ENCODE measurements around the gene MAN1A1.

The MAN1A1 gene

DNA sequence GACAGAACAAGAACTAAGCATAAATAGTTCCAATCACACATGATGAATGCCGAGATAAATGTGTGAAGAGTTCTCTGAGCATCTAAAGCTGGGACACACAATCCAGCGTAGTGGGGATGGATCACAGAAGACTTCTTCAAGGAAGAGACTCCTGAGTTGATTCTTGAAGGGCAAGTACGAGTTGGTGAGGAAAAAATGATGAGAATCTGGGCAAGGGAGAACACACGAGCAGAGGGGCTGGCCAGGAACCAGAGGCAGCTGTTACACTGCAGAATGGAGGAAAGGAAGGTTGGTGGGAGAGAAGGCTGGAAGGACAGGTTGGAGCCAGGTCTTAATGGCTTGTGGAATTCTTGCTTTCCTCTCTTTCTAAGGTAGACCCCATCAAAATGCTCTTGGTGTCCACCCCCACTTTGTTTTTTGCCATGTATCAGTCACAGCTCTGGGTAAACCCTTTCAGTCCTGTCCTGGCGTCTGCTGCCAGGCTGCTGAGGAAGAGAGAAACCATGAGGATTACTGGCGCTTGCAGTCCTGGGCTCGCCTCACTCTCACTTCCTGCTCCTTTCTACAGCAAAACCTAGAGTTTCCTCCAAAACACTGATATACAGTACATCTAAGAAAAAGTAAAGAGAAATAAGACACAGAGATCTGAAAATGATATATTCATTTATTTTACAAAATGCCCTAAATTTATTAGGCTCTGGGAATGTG is 143.5 kb downstream of the MAN1A1 start:
- Histone ChIP-seq H3K9ac (ENCODE audit: low read length) (no peak overlapping the region), H3K36me3 (replicated peaks; ENCODE audit: insufficient read depth, low read length) (peaks cover 6% of the 10 kb centered on the region; the same call in 1 of the 2 replicates), H3K4me2 (ENCODE audit: low read depth, low read length) (no peak overlapping the region), H3K27me3 (replicated peaks; ENCODE audit: insufficient read depth, low read length) (no peaks in the 10 kb centered on the region), H3K9me3 (replicated peaks; ENCODE audit: insufficient read depth, low read length) (no peaks in the 10 kb centered on the region), H3K79me2 (ENCODE audit: low read length) (0 out of 2 replicates have a peak, but pooled peaks cover 19% of the 10 kb centered on the region), H3K4me1 (ENCODE audit: low read length) (peaks cover 6% of the 10 kb centered on the region; the same call in 1 of the 2 replicates), H4K20me1 (ENCODE audit: insufficient read depth, low read length) (peaks cover 4% of the 10 kb centered on the region; the same call in 1 of the 2 replicates), H3K4me3 (ENCODE audit: low read length) (no peak overlapping the region), H2AFZ (ENCODE audit: low read length) (no peak overlapping the region), H3K9me2 (replicated peaks; ENCODE audit: insufficient read depth, low read length) (no peaks in the 10 kb centered on the region), H3K27ac (ENCODE audit: low read length) (no peak overlapping the region), H3F3A (ENCODE audit: insufficient read depth, low read length) (peaks cover 5% of the 10 kb centered on the region; the same call in 1 of the 2 replicates)
- peak; percentile 19 for DNase-seq
- TF ChIP-seq, protein P1, sequence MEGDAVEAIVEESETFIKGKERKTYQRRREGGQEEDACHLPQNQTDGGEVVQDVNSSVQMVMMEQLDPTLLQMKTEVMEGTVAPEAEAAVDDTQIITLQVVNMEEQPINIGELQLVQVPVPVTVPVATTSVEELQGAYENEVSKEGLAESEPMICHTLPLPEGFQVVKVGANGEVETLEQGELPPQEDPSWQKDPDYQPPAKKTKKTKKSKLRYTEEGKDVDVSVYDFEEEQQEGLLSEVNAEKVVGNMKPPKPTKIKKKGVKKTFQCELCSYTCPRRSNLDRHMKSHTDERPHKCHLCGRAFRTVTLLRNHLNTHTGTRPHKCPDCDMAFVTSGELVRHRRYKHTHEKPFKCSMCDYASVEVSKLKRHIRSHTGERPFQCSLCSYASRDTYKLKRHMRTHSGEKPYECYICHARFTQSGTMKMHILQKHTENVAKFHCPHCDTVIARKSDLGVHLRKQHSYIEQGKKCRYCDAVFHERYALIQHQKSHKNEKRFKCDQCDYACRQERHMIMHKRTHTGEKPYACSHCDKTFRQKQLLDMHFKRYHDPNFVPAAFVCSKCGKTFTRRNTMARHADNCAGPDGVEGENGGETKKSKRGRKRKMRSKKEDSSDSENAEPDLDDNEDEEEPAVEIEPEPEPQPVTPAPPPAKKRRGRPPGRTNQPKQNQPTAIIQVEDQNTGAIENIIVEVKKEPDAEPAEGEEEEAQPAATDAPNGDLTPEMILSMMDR (IDR thresholded peaks at IDR 0.05; ENCODE audit: low read length) = no peak
- TF ChIP-seq EZH2phosphoT487 (IDR thresholded peaks at IDR 0.05; ENCODE audit: low read length) = no peak
- no peak for TF ChIP-seq EZH2 (optimal IDR thresholded peaks at IDR 0.05; ENCODE audit: low read depth, low read length)

DNA sequence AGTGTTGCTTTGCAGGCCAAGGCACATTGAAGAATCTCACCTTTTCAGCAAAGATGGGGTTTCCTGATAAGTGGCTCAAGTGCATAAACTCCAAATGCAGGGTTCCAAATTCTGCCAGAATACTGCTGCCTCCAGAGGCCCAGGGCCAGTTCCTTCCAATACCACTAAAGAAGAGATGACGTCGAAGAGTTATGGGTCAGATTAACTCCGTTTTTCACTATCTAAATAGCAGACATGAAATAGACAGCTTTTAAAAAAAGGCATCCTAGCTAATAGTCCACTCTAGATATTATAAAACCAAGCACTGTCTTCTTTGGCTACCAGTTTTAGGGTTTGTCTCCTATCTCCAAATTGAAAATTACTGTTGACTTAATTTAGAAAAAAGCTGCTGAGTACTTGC is 144.8 kb downstream of the MAN1A1 start:
- no peak overlapping the region for H3K9ac ChIP-seq (ENCODE audit: low read length)
- H3K79me2 ChIP-seq (ENCODE audit: low read length) = 0 out of 2 replicates have a peak, but pooled peaks cover 22% of the 10 kb centered on the region
- peaks cover 6% of the 10 kb centered on the region; the same call in 1 of the 2 replicates for H3K4me1 ChIP-seq (ENCODE audit: low read length)
- no peak overlapping the region for H3K27ac ChIP-seq (ENCODE audit: low read length)
- no peak overlapping the region for H3K4me2 ChIP-seq (ENCODE audit: low read depth, low read length)
- TF ChIP-seq EZH2 (optimal IDR thresholded peaks at IDR 0.05; ENCODE audit: low read depth, low read length) = no peak
- TF ChIP-seq, protein P1 (IDR thresholded peaks at IDR 0.05; ENCODE audit: low read length) = no peak
- TF ChIP-seq EZH2phosphoT487 (IDR thresholded peaks at IDR 0.05; ENCODE audit: low read length) = no peak
- no peaks in the 10 kb centered on the region for H3K27me3 ChIP-seq (replicated peaks; ENCODE audit: insufficient read depth, low read length)
- H2AFZ ChIP-seq (ENCODE audit: low read length) = no peak overlapping the region
- H3K36me3 ChIP-seq (replicated peaks; ENCODE audit: insufficient read depth, low read length) = peaks cover 10% of the 10 kb centered on the region; the same call in 1 of the 2 replicates
- no peak for DNase-seq
- peaks cover 4% of the 10 kb centered on the region; the same call in 1 of the 2 replicates for H4K20me1 ChIP-seq (ENCODE audit: insufficient read depth, low read length)
- H3K4me3 ChIP-seq (ENCODE audit: low read length) = no peak overlapping the region
- peaks cover 5% of the 10 kb centered on the region; the same call in 1 of the 2 replicates for H3F3A ChIP-seq (ENCODE audit: insufficient read depth, low read length)
- H3K9me3 ChIP-seq (replicated peaks; ENCODE audit: insufficient read depth, low read length) = no peaks in the 10 kb centered on the region
- H3K9me2 ChIP-seq (replicated peaks; ENCODE audit: insufficient read depth, low read length) = no peaks in the 10 kb centered on the region

- H3F3A ChIP-seq (ENCODE audit: insufficient read depth, low read length) = peaks cover 5% of the 10 kb centered on the region; the same call in 1 of the 2 replicates
- H3K9ac ChIP-seq (ENCODE audit: low read length) = no peak overlapping the region
- no peak for DNase-seq
- H3K27ac ChIP-seq (ENCODE audit: low read length) = no peak overlapping the region
- H2AFZ ChIP-seq (ENCODE audit: low read length) = no peak overlapping the region
- H3K4me3 ChIP-seq (ENCODE audit: low read length) = no peak overlapping the region
- no peak overlapping the region for H3K4me2 ChIP-seq (ENCODE audit: low read depth, low read length)
- H3K27me3 ChIP-seq (replicated peaks; ENCODE audit: insufficient read depth, low read length) = no peaks in the 10 kb centered on the region
- 0 out of 2 replicates have a peak, but pooled peaks cover 14% of the 10 kb centered on the region for H3K79me2 ChIP-seq (ENCODE audit: low read length)
- H3K9me2 ChIP-seq (replicated peaks; ENCODE audit: insufficient read depth, low read length) = no peaks in the 10 kb centered on the region
- H3K9me3 ChIP-seq (replicated peaks; ENCODE audit: insufficient read depth, low read length) = no peaks in the 10 kb centered on the region
- peaks cover 2% of the 10 kb centered on the region; the same call in 1 of the 2 replicates for H4K20me1 ChIP-seq (ENCODE audit: insufficient read depth, low read length)
- peaks cover 10% of the 10 kb centered on the region; the same call in 1 of the 2 replicates for H3K36me3 ChIP-seq (replicated peaks; ENCODE audit: insufficient read depth, low read length)
- H3K4me1 ChIP-seq (ENCODE audit: low read length) = peaks cover 3% of the 10 kb centered on the region; the same call in 1 of the 2 replicates
- TF ChIP-seq EZH2 (optimal IDR thresholded peaks at IDR 0.05; ENCODE audit: low read depth, low read length) (no peak), EZH2phosphoT487 (IDR thresholded peaks at IDR 0.05; ENCODE audit: low read length) (no peak)
- TF ChIP-seq, protein P1 (IDR thresholded peaks at IDR 0.05; ENCODE audit: low read length) = no peak
Observed at GRCh38 chr6:119201480-119201879, 148.1 kb downstream of the MAN1A1 start.

Measured in MM.1S (cell line).